ENCODE results near the gene ATG13. TPM values are rescaled to one million over a fixed set of nuclear protein-coding genes. Genes with fewer than 3 reads are reported as not detected.

The ATG13 gene
- total RNA-seq, 6 experiments from 2014 or later = 34.5 to 60.9 (median 41.1) TPM

- no peaks in the 10 kb centered on the region for H3K27me3 ChIP-seq
- peaks cover 0 to 23% (median 0%) of the 10 kb centered on the region in 4 donors for H3K36me3 ChIP-seq
- H3K4me1 ChIP-seq = peaks cover 0 to 15% (median 7%) of the 10 kb centered on the region in 4 donors
- DNase-seq = no peak
- TF ChIP-seq POLR2A (IDR thresholded peaks at IDR 0.05) = no peak
- no peak for TF ChIP-seq CTCF (IDR thresholded peaks at IDR 0.05)
- no peak overlapping the region for H3K27ac ChIP-seq
- no peaks in the 10 kb centered on the region for H3K9me3 ChIP-seq
- H3K4me3 ChIP-seq = peak overlapping the region in 1 of 3 donors; percentile 100
- WGBS (ENCODE audit: insufficient coverage, low coverage, low lambda C conversion rate, missing lambda C conversion rate) = 69% methylated on average over 6 of the region's 6 CpGs
- no peak for ATAC-seq
- intact Hi-C loops (cut with DNase I) = no loop called here
Measured at GRCh38 chr11:46618837-46619236, 1.5 kb downstream of the ATG13 start.

- ATAC-seq = no peak
- WGBS (ENCODE audit: insufficient coverage, low coverage, low lambda C conversion rate, missing lambda C conversion rate) = 79% methylated on average over 3 of the region's 3 CpGs
Measured at GRCh38 chr11:46625406-46625805, 8.1 kb downstream of the ATG13 start.

GRCh38 chr11:46628961-46629360, 11.6 kb downstream of the ATG13 start:
- Histone ChIP-seq H3K9me3 (no peaks in the 10 kb centered on the region), H3K27ac (no peak overlapping the region), H3K4me1 (peaks cover 0 to 16% (median 7%) of the 10 kb centered on the region in 4 donors), H3K4me3 (no peak overlapping the region), H3K36me3 (peaks cover 0 to 23% (median 6%) of the 10 kb centered on the region in 4 donors), H3K27me3 (no peaks in the 10 kb centered on the region)
- ATAC-seq (no peak), DNase-seq (no peak)
- TF ChIP-seq CTCF (IDR thresholded peaks at IDR 0.05) (no peak), POLR2A (IDR thresholded peaks at IDR 0.05) (no peak)
- WGBS (ENCODE audit: insufficient coverage, low coverage, low lambda C conversion rate, missing lambda C conversion rate) = 100% methylated on average over 5 of the region's 6 CpGs
- intact Hi-C loops (cut with DNase I) = no loop called here

More at GRCh38 chr11:46625406-46625805, 8.1 kb downstream of the ATG13 start:
- TF ChIP-seq CTCF (IDR thresholded peaks at IDR 0.05) (no peak), POLR2A (IDR thresholded peaks at IDR 0.05) (no peak)
- Histone ChIP-seq H3K4me1 (peaks cover 0 to 14% (median 3%) of the 10 kb centered on the region in 4 donors), H3K4me3 (no peak overlapping the region), H3K27me3 (no peaks in the 10 kb centered on the region), H3K36me3 (peaks cover 0 to 40% (median 2%) of the 10 kb centered on the region in 4 donors), H3K9me3 (no peaks in the 10 kb centered on the region), H3K27ac (no peak overlapping the region)
- DNase-seq = no peak
- intact Hi-C loops (cut with DNase I) = no loop called here

DNA sequence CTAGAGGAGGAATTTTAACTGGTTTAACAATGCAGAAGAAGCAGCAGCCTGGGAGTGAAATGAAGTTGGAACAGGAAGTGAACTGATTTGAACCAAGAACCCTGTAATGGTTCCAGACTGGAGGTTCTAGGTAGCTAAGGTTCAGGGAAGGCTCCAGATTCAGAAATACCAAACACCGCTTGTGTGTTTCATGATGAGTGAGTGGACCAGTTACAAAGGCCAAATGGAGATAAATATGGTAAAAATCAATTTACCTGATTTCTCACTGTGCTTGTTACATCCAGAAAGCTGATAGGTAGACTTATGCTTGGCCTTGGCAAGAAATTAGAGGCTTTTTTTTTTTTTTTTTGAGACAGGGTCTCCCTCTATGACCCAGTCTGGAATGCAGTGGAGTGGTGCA, 12.9 kb downstream of the ATG13 start:
- intact Hi-C loops (cut with DNase I) = loop anchor here in 1 of 2 donors (10.0 kb wide), 1 partner anchor 535 kb away; no protein-coding TSS in a partner anchor
- peaks cover 0 to 11% (median 6%) of the 10 kb centered on the region in 4 donors for H3K36me3 ChIP-seq
- TF ChIP-seq CTCF (IDR thresholded peaks at IDR 0.05) = no peak
- TF ChIP-seq POLR2A (IDR thresholded peaks at IDR 0.05) = no peak

More for the DNA sequence above, 12.9 kb downstream of the ATG13 start:
- Histone ChIP-seq H3K9me3 (no peaks in the 10 kb centered on the region), H3K27me3 (no peaks in the 10 kb centered on the region), H3K4me3 (no peak overlapping the region), H3K4me1 (peaks cover 0 to 20% (median 10%) of the 10 kb centered on the region in 4 donors), H3K27ac (peak overlapping the region in 1 of 3 donors; percentile 24)
- DNase-seq (no peak), ATAC-seq (peak in 3 of 4 donors; percentile 25 to 67 (median 33))
- 60% methylated on average over 1 of the region's 1 CpG for WGBS (ENCODE audit: insufficient coverage, low coverage, low lambda C conversion rate, missing lambda C conversion rate)

Measured in right lobe of liver (tissue), 6 donors.